ENCODE data around the gene CTXND1.

- TF ChIP-seq, protein P1, sequence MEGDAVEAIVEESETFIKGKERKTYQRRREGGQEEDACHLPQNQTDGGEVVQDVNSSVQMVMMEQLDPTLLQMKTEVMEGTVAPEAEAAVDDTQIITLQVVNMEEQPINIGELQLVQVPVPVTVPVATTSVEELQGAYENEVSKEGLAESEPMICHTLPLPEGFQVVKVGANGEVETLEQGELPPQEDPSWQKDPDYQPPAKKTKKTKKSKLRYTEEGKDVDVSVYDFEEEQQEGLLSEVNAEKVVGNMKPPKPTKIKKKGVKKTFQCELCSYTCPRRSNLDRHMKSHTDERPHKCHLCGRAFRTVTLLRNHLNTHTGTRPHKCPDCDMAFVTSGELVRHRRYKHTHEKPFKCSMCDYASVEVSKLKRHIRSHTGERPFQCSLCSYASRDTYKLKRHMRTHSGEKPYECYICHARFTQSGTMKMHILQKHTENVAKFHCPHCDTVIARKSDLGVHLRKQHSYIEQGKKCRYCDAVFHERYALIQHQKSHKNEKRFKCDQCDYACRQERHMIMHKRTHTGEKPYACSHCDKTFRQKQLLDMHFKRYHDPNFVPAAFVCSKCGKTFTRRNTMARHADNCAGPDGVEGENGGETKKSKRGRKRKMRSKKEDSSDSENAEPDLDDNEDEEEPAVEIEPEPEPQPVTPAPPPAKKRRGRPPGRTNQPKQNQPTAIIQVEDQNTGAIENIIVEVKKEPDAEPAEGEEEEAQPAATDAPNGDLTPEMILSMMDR (IDR thresholded peaks at IDR 0.05; ENCODE audit: low read depth, low read length, poor library complexity, severe bottlenecking) = no peak
- no peak for TF ChIP-seq EZH2phosphoT487 (IDR thresholded peaks at IDR 0.05; ENCODE audit: borderline replicate concordance, low read length)
Observed at GRCh38 chr15:80274996-80275395, 23.0 kb upstream of the CTXND1 start.

All from DOHH2 (cell line).